SU-DHL-6 (cell line): ENCODE results near the gene PPIB.

Source experiments
- H2AFZ ChIP-seq: fragments of 200-600 bp; sonication (generic); 2 replicates; pipeline ENCODE4 v1.6.1; 2014; ENCODE audit warnings: low read depth, mild to moderate bottlenecking, moderate library complexity, mixed read lengths, antibody characterized with exemption, low read length; ENCODE audit not compliant: severe bottlenecking
- H3F3A ChIP-seq: fragments of 200-600 bp; shearing (Covaris generic); 2 replicates; pipeline ENCODE4 v1.6.0; 2016; ENCODE audit warnings: antibody characterized with exemption, mild to moderate bottlenecking; ENCODE audit not compliant: insufficient read depth
- H3K27ac ChIP-seq: fragments of 200-600 bp; sonication (generic); 2 replicates; pipeline ENCODE4 v1.5.1; 2016; ENCODE audit warnings: low read depth, mild to moderate bottlenecking, low read length, moderate library complexity, mixed read lengths
- H3K27me3 ChIP-seq: fragments of 200-600 bp; sonication (generic), shearing (Covaris generic); 2 replicates; pipeline ENCODE4 v1.6.0; 2014; ENCODE audit warnings: mild to moderate bottlenecking, low read length
- H3K36me3 ChIP-seq: fragments of 200-600 bp; sonication (generic); 2 replicates; pipeline ENCODE4 v1.6.1; 2014; ENCODE audit warnings: mild to moderate bottlenecking, low read length, mixed read lengths
- H3K4me2 ChIP-seq: fragments of 300-600, 200-600 bp; shearing (Covaris generic), sonication (generic); 2 replicates; pipeline ENCODE4 v1.6.0; 2014; ENCODE audit warnings: low read length, low read depth, mild to moderate bottlenecking; ENCODE audit not compliant: poor library complexity, severe bottlenecking
- H3K4me3 ChIP-seq: fragments of 200-600 bp; sonication (generic); 2 replicates; pipeline ENCODE4 v1.5.1; 2014; ENCODE audit warnings: antibody characterized with exemption, low read length, mild to moderate bottlenecking, mixed read lengths; ENCODE audit not compliant: insufficient read depth, poor library complexity, severe bottlenecking
- H3K79me2 ChIP-seq: fragments of 200-600 bp; sonication (generic); 2 replicates; pipeline ENCODE4 v1.6.1; 2014; ENCODE audit warnings: mild to moderate bottlenecking, low read length, moderate library complexity; ENCODE audit not compliant: insufficient read depth
- H3K9ac ChIP-seq: fragments of 200-600 bp; sonication (generic); 2 replicates; pipeline ENCODE4 v1.7.0; 2014; ENCODE audit warnings: mild to moderate bottlenecking, low read length
- H3K9me2 ChIP-seq: fragments of 200-600 bp; sonication (generic); replicated peaks from 2 replicates; pipeline ENCODE4 v1.6.1; 2014; ENCODE audit warnings: low read length; ENCODE audit not compliant: insufficient read depth
- H3K9me3 ChIP-seq: fragments of 200-600 bp; sonication (generic); 2 replicates; pipeline ENCODE4 v1.6.1; 2014; ENCODE audit warnings: low read length, mixed read lengths; ENCODE audit not compliant: insufficient read depth
- H4K20me1 ChIP-seq: fragments of 200-600 bp; sonication (generic); 2 replicates; pipeline ENCODE4 v1.6.1; 2014; ENCODE audit warnings: low read depth, mild to moderate bottlenecking, antibody characterized with exemption, low read length, moderate library complexity, mixed read lengths
- CTCF ChIP-seq: fragments of 200-600 bp; sonication (generic); IDR thresholded peaks from one replicate; pipeline ENCODE4 v1.5.1; 2017; ENCODE audit warnings: antibody characterized with exemption, mild to moderate bottlenecking, low read length, moderate library complexity; ENCODE audit not compliant: insufficient read depth, poor library complexity, severe bottlenecking
- EZH2phosphoT487 ChIP-seq: fragments of 200-600 bp; sonication (generic), shearing (Covaris generic); conservative IDR thresholded peaks from 2 replicates; pipeline ENCODE4 v1.6.1; 2018; ENCODE audit warnings: mild to moderate bottlenecking, antibody characterized with exemption, low read length, moderate library complexity, mixed read lengths

PPIB gene

GRCh38 chr15:64149893-64150578 is 12.8 kb downstream of the PPIB start:
- Histone ChIP-seq H3K9me2 (no peaks in the 10 kb centered on the region), H4K20me1 (no peaks in the 10 kb centered on the region), H3K27ac (no peak overlapping the region), H3K9ac (no peak overlapping the region), H3K4me2 (no peak overlapping the region), H3K4me3 (no peak overlapping the region), H3K9me3 (no peaks in the 10 kb centered on the region), H3K36me3 (no peaks in the 10 kb centered on the region), H3K27me3 (no peaks in the 10 kb centered on the region), H2AFZ (no peak overlapping the region), H3F3A (peaks cover 29% of the 10 kb centered on the region), H3K79me2 (no peaks in the 10 kb centered on the region)
- TF ChIP-seq EZH2phosphoT487 (no peak), CTCF (no peak)

- no peak overlapping the region for H3K27ac ChIP-seq
- no peak overlapping the region for H3K4me3 ChIP-seq
- H3K27me3 ChIP-seq, result no peaks in the 10 kb centered on the region
- H3K9me2 ChIP-seq, result no peaks in the 10 kb centered on the region
- no peaks in the 10 kb centered on the region for H3K36me3 ChIP-seq
- no peak overlapping the region for H2AFZ ChIP-seq
- H3F3A ChIP-seq, result peaks cover 27% of the 10 kb centered on the region
- no peak overlapping the region for H3K9ac ChIP-seq
- H3K4me2 ChIP-seq, result no peak overlapping the region
- H3K9me3 ChIP-seq, result no peaks in the 10 kb centered on the region
- H3K79me2 ChIP-seq, result no peaks in the 10 kb centered on the region
- TF ChIP-seq CTCF (peak; percentile 19), EZH2phosphoT487 (no peak)
- H4K20me1 ChIP-seq, result no peaks in the 10 kb centered on the region
Measured at GRCh38 chr15:64149424-64149823, 13.4 kb downstream of the PPIB start.

- peaks cover 18% of the 10 kb centered on the region for H3F3A ChIP-seq
- TF ChIP-seq EZH2phosphoT487, result no peak
- no peak for TF ChIP-seq CTCF
Measured at GRCh38 chr15:64148581-64148980, 14.2 kb downstream of the PPIB start.

More at GRCh38 chr15:64148581-64148980, 14.2 kb downstream of the PPIB start:
- no peak overlapping the region for H3K27ac ChIP-seq
- no peaks in the 10 kb centered on the region for H3K9me2 ChIP-seq
- no peak overlapping the region for H3K9ac ChIP-seq
- H3K27me3 ChIP-seq, result no peaks in the 10 kb centered on the region
- H3K4me3 ChIP-seq, result no peak overlapping the region
- H4K20me1 ChIP-seq, result no peaks in the 10 kb centered on the region
- H3K4me2 ChIP-seq, result no peak overlapping the region
- no peaks in the 10 kb centered on the region for H3K9me3 ChIP-seq
- H3K36me3 ChIP-seq, result no peaks in the 10 kb centered on the region; the same call in 1 of the 2 replicates
- H2AFZ ChIP-seq, result no peak overlapping the region
- H3K79me2 ChIP-seq, result no peaks in the 10 kb centered on the region
